Measurements from ENCODE around the gene VAC14.

VAC14 gene

DNA sequence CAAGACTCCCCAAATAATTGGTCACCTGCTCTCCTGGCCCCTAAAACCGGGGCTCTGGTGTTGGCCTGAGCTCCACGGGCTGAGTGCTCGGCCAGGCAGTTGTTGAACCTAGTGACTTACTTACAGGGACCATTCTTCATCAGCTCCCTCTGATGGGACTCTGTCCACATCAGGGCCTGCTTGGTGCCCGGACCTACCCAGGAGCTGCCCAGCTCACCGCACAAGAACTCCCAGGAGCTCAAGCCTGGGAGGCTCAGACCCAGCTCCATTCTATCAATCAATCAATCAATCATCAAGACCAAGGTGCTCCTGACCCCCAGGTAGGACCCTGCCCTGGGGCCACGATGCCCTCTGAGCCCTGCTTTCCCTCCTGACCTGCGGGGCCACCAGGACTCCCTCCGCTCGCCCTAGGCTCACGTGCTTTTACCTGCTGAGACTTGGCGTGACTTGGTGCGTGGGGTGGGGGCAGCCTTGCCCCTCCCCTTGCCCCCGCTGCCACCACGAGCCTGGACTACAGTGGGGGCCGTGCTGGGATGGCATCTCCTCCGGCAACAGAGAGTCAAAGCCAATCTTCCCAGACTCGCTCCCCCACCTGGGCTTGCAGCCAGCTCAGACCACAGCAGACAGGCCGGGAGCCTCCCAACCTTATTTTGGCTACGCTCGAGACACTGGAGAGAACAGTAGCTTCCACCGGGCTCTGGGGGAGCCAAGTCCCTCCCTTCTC is 138.9 kb downstream of the VAC14 start:
- H3K4me3 ChIP-seq (ENCODE audit: low read length) = no peak overlapping the region
- DNase-seq (ENCODE audit: low read depth) = no peak
- TF ChIP-seq, protein P1, sequence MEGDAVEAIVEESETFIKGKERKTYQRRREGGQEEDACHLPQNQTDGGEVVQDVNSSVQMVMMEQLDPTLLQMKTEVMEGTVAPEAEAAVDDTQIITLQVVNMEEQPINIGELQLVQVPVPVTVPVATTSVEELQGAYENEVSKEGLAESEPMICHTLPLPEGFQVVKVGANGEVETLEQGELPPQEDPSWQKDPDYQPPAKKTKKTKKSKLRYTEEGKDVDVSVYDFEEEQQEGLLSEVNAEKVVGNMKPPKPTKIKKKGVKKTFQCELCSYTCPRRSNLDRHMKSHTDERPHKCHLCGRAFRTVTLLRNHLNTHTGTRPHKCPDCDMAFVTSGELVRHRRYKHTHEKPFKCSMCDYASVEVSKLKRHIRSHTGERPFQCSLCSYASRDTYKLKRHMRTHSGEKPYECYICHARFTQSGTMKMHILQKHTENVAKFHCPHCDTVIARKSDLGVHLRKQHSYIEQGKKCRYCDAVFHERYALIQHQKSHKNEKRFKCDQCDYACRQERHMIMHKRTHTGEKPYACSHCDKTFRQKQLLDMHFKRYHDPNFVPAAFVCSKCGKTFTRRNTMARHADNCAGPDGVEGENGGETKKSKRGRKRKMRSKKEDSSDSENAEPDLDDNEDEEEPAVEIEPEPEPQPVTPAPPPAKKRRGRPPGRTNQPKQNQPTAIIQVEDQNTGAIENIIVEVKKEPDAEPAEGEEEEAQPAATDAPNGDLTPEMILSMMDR (IDR thresholded peaks at IDR 0.05; ENCODE audit: insufficient read depth, low read depth, low read length, missing control alignments) = no peak

DNA sequence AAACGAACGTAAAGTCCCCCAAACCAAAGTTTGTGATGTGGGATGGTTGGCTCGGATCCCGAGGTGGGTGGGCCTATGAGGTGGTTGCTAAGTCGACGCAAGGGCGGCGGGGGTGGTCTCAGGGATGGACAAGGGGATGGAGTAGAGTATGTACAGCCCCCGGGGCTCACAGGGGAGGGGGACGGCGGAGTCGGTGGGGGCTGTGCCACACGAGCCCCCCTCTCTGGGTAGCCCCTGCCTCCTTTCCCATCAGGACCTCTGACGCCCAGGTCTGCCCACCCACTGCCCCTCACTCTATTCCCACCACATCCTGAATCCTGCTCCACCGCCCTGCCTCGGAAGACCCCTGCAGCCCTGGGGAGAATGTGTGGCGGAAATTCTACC is 139.4 kb downstream of the VAC14 start:
- DNase-seq (ENCODE audit: low read depth) = no peak
- TF ChIP-seq, protein P1 (IDR thresholded peaks at IDR 0.05; ENCODE audit: insufficient read depth, low read depth, low read length, missing control alignments) = no peak
- H3K4me3 ChIP-seq (ENCODE audit: low read length) = no peak overlapping the region

DNA sequence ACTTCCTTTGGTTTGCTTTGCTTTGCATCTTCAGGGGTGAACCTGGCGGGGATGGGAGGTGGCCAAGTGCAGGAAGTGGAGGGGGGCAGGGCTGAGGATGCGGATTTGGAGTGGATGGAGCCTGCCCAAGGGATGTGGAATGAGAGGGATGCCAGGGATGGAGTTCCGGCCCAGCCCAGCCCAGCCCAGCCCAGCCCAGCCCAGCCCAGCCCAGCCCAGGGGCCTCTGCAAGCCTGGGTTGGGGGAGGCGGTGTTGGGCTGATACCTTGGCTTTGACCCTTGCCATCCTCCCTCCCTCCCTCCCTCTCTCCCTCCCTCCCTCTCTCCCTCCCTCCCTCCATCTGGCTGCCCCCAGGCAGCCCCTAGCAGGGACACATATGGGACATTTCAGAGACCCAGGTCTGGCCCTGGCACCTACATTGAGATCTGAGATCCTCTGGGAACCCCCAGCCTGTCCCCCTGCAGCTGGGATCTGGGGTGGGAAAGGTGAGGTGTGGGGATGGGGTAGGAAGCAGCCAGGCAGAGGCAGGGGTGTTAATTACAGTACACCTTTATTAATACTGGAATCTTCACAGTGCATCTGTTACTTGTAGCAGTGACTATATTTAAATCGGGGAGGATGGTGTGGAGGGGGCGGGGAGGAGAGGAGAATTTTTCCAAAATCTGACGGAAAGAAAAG is 140.1 kb downstream of the VAC14 start:
- TF ChIP-seq, protein P1 (IDR thresholded peaks at IDR 0.05; ENCODE audit: insufficient read depth, low read depth, low read length, missing control alignments) = no peak
- H3K4me3 ChIP-seq (ENCODE audit: low read length) = no peak overlapping the region
- DNase-seq (ENCODE audit: low read depth) = no peak

DNA sequence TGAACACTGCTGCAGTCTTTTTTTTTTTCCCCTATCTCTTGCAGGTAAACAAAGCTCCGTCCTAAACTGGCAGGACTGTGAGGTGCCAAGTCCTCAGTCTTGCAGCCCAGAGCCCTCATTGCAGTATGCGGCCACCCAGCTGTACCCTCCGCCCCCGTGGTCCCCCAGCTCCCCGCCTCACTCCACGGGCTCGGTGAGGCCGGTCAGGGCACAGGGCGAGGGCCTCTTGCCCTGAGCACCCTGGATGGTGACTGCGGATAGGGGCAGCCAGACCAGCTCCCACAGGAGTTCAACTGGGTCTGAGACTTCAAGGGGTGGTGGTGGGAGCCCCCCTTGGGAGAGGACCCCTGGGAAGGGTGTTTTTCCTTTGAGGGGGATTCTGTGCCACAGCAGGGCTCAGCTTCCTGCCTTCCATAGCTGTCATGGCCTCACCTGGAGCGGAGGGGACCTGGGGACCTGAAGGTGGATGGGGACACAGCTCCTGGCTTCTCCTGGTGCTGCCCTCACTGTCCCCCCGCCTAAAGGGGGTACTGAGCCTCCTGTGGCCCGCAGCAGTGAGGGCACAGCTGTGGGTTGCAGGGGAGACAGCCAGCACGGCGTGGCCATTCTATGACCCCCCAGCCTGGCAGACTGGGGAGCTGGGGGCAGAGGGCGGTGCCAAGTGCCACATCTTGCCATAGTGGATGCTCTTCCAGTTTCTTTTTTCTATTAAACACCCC is 140.8 kb downstream of the VAC14 start:
- DNase-seq (ENCODE audit: low read depth) = no peak
- TF ChIP-seq, protein P1 (IDR thresholded peaks at IDR 0.05; ENCODE audit: insufficient read depth, low read depth, low read length, missing control alignments) = no peak
- H3K4me3 ChIP-seq (ENCODE audit: low read length) = no peak overlapping the region

DNA sequence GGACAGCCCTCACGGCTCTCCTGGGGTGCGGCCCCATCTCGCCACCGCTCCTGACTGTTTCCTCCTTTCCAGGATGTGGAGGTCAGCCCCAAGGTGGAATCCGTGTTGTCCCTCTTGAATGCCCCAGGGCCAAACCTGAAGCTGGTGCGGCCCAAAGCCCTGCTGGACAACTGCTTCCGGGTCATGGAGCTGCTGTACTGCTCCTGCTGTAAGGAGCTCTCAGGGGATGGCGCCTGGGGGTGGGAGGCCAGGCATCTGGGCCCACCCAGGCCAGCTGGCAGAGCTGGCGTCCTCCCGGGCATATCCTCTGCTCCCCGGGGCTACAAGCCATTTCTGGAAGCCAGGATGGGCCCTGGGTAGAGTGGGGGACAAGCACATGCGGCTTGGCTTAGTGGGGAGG is 141.4 kb downstream of the VAC14 start:
- TF ChIP-seq, protein P1 (IDR thresholded peaks at IDR 0.05; ENCODE audit: insufficient read depth, low read depth, low read length, missing control alignments) = no peak
- no peak overlapping the region for H3K4me3 ChIP-seq (ENCODE audit: low read length)
- no peak for DNase-seq (ENCODE audit: low read depth)

DNA sequence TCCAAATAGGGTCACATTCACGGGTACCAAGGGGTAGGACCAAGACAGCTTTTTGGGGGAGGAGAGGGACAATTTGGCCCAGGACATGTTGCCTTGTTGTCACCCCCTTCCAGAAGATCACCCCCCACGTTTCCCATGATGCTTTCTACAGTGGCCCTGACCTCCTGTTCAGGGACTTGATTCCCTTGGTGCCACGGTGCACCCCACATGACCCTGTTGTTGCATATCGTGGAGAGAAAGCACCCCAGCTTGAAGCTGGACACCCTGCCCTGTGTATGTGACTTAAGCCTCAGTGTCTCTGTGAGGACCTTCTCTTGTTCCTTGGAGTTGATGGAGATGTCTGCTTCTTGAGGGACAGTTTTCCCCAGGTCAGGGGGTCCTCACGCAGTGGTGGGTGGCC is 142.0 kb downstream of the VAC14 start:
- TF ChIP-seq, protein P1 (IDR thresholded peaks at IDR 0.05; ENCODE audit: insufficient read depth, low read depth, low read length, missing control alignments) = no peak
- DNase-seq (ENCODE audit: low read depth) = no peak
- H3K4me3 ChIP-seq (ENCODE audit: low read length) = no peak overlapping the region

Data from epithelial cell of esophagus (primary cell).